C4-2B (cell line): Measurements from ENCODE around the gene GAMT.

Experiments used
- CTCF ChIP-seq: fragments of 450-650 bp; conservative IDR thresholded peaks from 2 replicates; pipeline ENCODE4 v1.5.1; 2017; ENCODE audit warnings: mild to moderate bottlenecking
- ZFX ChIP-seq: fragments of 450-650 bp; IDR thresholded peaks from 2 replicates; pipeline ENCODE4 v1.6.1; 2017

DNA sequence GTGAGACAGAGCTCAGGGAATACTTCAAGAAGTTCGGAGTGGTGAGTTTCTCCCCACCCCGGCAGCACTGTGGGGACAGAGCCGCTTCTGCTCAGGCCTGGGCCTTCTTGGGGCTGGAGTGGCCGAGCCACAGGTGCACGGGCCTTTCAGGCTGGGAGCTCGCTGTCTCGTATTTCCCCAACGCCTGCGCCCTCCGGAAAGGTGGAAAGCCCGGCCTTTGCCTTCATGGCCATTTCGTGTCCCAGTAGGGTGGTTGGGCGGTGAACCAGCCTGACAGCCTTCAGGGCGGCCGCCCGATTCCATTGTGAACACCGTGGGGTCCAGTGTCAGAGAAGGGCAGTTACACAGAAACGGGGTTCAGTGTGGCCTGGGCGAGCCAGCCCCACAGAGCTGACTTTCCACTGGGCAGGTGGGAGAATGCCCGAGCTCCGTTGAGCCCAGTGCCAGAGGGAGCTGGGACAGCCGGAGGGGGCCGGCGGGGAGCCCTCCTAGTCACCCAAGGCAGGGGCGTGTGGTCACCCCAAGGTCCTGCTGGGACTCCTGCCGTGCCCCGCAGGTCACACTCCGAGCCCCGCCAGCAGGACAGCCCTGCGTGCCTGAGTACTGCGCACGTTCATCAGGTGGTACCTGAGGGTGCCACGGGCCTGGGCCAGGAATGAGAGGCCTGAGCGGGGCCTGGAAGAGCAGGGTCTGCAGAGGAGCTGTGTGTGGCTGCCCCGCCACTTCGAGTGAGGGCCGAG lies 20.0 kb upstream of the GAMT start:
- TF ChIP-seq CTCF (no peak), ZFX (no peak)
